K562 (cell line): ENCODE measurements around the gene OR10P1. TPM values are rescaled to one million over a fixed set of nuclear protein-coding genes. Genes with fewer than 3 reads are reported as not detected.

Experiments
- ATAC-seq: fragments of 200-7000 bp; cut with Tn5 transposase; 3 replicates; pipeline ENCODE4 v1.9.1; 2020; ENCODE audit warnings: moderate library complexity
- BruUV-seq: library from RNA; stranded (reverse); fragments of 400-500 nt; replicated peaks from 2 replicates; lab custom pipeline; 2021; lab: Mats Ljungman, UMichigan
- CTCF ChIA-PET: fragments of 300-600 bp; formaldehyde crosslinking; extraction: SDS; loops from one replicate; lab custom pipeline; 2021; ENCODE audit warnings: low intra/inter-chr PET ratio; lab: Yijun Ruan, JAX
- POLR2A ChIA-PET: fragments of 300-600, 350-650 bp; sonication (Branson Sonifier 250); formaldehyde crosslinking; extraction: SDS; loops from one replicate; lab custom pipeline; 2021; ENCODE audit warnings: antibody characterized with exemption, inconsistent platforms; lab: Yijun Ruan, JAX
- DNase-seq, 4 experiments: peaks; one replicate each; pipeline versions ENCODE4 v3.0.0 to v3.0.0-alpha.2; 2011 to 2018; ENCODE audit warnings: low spot score in 3 of 4, mixed read lengths in 3 of 4; ENCODE audit errors: extremely low read depth in 1 of 4
- FAIRE-seq: peaks from 2 replicates; lab custom pipeline; 2011; peaks lifted over from hg19 to GRCh38; lab: Jason Lieb, UNC
- H2AFZ ChIP-seq: 2 replicates; pipeline ENCODE4 v1.6.0; 2011; ENCODE audit warnings: low read depth, low read length, control low read depth, inconsistent platforms
- H3K27ac ChIP-seq: fragments of 200-600 bp; 3 replicates; pipeline ENCODE4 v1.8.0; 2011; ENCODE audit warnings: low read depth, mild to moderate bottlenecking, control low read depth, inconsistent platforms, low read length, moderate library complexity, mixed read lengths; ENCODE audit errors: extremely low read depth
- H3K27me3 ChIP-seq, 2 experiments: fragments of 300-600 bp in 1 of 2; 2 replicates in 1 of 2; 3 replicates in 1 of 2; pipeline versions ENCODE4 v1.6.0 to v1.8.0; 2011; ENCODE audit warnings: inconsistent platforms in 2 of 2, low read length in 2 of 2, mild to moderate bottlenecking in 1 of 2, mixed read lengths in 1 of 2, moderate library complexity in 1 of 2; ENCODE audit not compliant: control insufficient read depth in 2 of 2, insufficient read depth in 2 of 2
- H3K36me3 ChIP-seq: fragments of 300-600 bp; 3 replicates; pipeline ENCODE4 v1.8.0; 2011; ENCODE audit warnings: mild to moderate bottlenecking, low read length, inconsistent platforms; ENCODE audit not compliant: control insufficient read depth, insufficient read depth
- H3K4me1 ChIP-seq, 2 experiments: fragments of 200-600 bp in 1 of 2; replicated peaks in 1 of 2; 2 replicates in 1 of 2; 3 replicates in 1 of 2; pipeline versions ENCODE4 v1.5.1 to v1.8.0; 2011; ENCODE audit warnings: inconsistent platforms in 2 of 2, low read length in 2 of 2, mild to moderate bottlenecking in 1 of 2, mixed read lengths in 1 of 2, moderate library complexity in 1 of 2; ENCODE audit not compliant: control insufficient read depth in 2 of 2, insufficient read depth in 2 of 2
- H3K4me2 ChIP-seq: 2 replicates; pipeline ENCODE4 v1.6.1; 2011; ENCODE audit warnings: low read length, control low read depth, inconsistent platforms, mixed read lengths; ENCODE audit not compliant: insufficient read depth
- H3K4me3 ChIP-seq: fragments of 200-600 bp; sonication (generic), shearing (Covaris generic); 2 replicates; pipeline ENCODE4 v1.5.1; 2016; ENCODE audit warnings: control low read depth, inconsistent platforms
- H3K79me2 ChIP-seq: fragments of 200-600 bp; 3 replicates; pipeline ENCODE4 v1.8.0; 2011; ENCODE audit warnings: low read length, inconsistent platforms; ENCODE audit not compliant: control insufficient read depth, insufficient read depth
- H3K9ac ChIP-seq, 2 experiments: 2 replicates each; pipeline versions ENCODE4 v1.6.0 to v1.6.1; 2011; ENCODE audit warnings: low read depth in 2 of 2, low read length in 2 of 2, control low read depth in 1 of 2, inconsistent platforms in 1 of 2, mild to moderate bottlenecking in 1 of 2, mixed read lengths in 1 of 2; ENCODE audit not compliant: insufficient read depth in 1 of 2
- H3K9me1 ChIP-seq: one replicate; pipeline ENCODE4 v1.6.0; 2011; ENCODE audit warnings: inconsistent platforms, mild to moderate bottlenecking, low read length, moderate library complexity; ENCODE audit not compliant: control insufficient read depth, insufficient read depth
- H3K9me3 ChIP-seq: replicated peaks from 2 replicates; pipeline ENCODE4 v1.5.1; 2011; ENCODE audit warnings: low read depth, low read length, inconsistent platforms; ENCODE audit not compliant: control insufficient read depth, insufficient read depth
- H4K20me1 ChIP-seq: replicated peaks from 2 replicates; pipeline ENCODE4 v1.6.1; 2011; ENCODE audit warnings: low read length, inconsistent platforms, mixed read lengths; ENCODE audit not compliant: control insufficient read depth, insufficient read depth
- ARID1B ChIP-seq: fragments of 450-650 bp; IDR thresholded peaks from 2 replicates; pipeline ENCODE4 v1.6.1; 2016; ENCODE audit warnings: antibody characterized with exemption, mild to moderate bottlenecking, inconsistent platforms
- ARID2 ChIP-seq: fragments of 450-650 bp; IDR thresholded peaks from 2 replicates; pipeline ENCODE4 v1.6.1; 2017; ENCODE audit warnings: antibody characterized with exemption, mild to moderate bottlenecking
- BCL6 ChIP-seq: fragments of 250-450 bp; sonication (Bioruptor Pico); IDR thresholded peaks from 2 replicates; pipeline ENCODE4 v1.4.0; 2020
- CBX1 ChIP-seq: sonication (generic); IDR thresholded peaks from 2 replicates; pipeline ENCODE4 v1.6.1; 2016; ENCODE audit warnings: antibody characterized with exemption, low read depth, mild to moderate bottlenecking
- EGR1 ChIP-seq: fragments of 450-650 bp; conservative IDR thresholded peaks from 2 replicates; pipeline ENCODE4 v1.6.1; 2017; ENCODE audit warnings: mild to moderate bottlenecking
- FOXA3 ChIP-seq, 2 experiments: fragments of 450-650 bp in 1 of 2; sonication (generic) in 1 of 2; formaldehyde crosslinking; IDR thresholded peaks in 1 of 2; conservative IDR thresholded peaks in 1 of 2; 2 replicates each; pipeline versions ENCODE4 v1.4.0 to v1.8.0; 2020 to 2022; ENCODE audit warnings: mild to moderate bottlenecking in 2 of 2, missing genetic modification reagents in 1 of 2
- FOXJ3 ChIP-seq: sonication (generic); formaldehyde crosslinking; IDR thresholded peaks from 2 replicates; pipeline ENCODE4 v1.4.0; 2020; ENCODE audit warnings: mild to moderate bottlenecking, missing genetic modification reagents
- MTF1 ChIP-seq: fragments of 250-450 bp; sonication (Bioruptor Pico); IDR thresholded peaks from 2 replicates; pipeline ENCODE4 v1.9.0; 2021; ENCODE audit warnings: moderate library complexity, mild to moderate bottlenecking, inconsistent platforms, borderline replicate concordance
- NFRKB ChIP-seq: fragments of 450-650 bp; IDR thresholded peaks from 2 replicates; pipeline ENCODE4 v1.6.1; 2016; ENCODE audit warnings: low read depth
- NR2C1 ChIP-seq, 2 experiments: fragments of 450-650 bp; IDR thresholded peaks; 2 replicates each; pipeline ENCODE4 v1.6.1; 2017; ENCODE audit warnings: mild to moderate bottlenecking in 2 of 2, antibody characterized with exemption in 1 of 2, inconsistent platforms in 1 of 2, missing compliant biosample characterization in 1 of 2, missing genetic modification characterization in 1 of 2
- PHB ChIP-seq: fragments of 250-450 bp; sonication (Bioruptor Pico); IDR thresholded peaks from 2 replicates; pipeline ENCODE4 v1.5.0; 2021
- TAL1 ChIP-seq: fragments of 450-650 bp; IDR thresholded peaks from 2 replicates; pipeline ENCODE4 v1.6.1; 2016; ENCODE audit warnings: mild to moderate bottlenecking
- ZBED1 ChIP-seq: IDR thresholded peaks from 2 replicates; pipeline ENCODE4 v1.6.1; 2014
- ZNF121 ChIP-seq: sonication (generic); formaldehyde crosslinking; conservative IDR thresholded peaks from 2 replicates; pipeline ENCODE4 v1.8.0; 2022; ENCODE audit warnings: missing genetic modification reagents
- ZNF644 ChIP-seq: fragments of 200-800 bp; sonication (Bioruptor generic); IDR thresholded peaks from 2 replicates; pipeline ENCODE4 v1.6.1; 2016; ENCODE audit warnings: low read depth, missing genetic modification characterization, missing compliant biosample characterization
- ZNF717 ChIP-seq: fragments of 250-450 bp; sonication (Bioruptor Pico); IDR thresholded peaks from 2 replicates; pipeline ENCODE4 v1.5.0; 2021
- ZNF79 ChIP-seq: fragments of 250-450 bp; sonication (Bioruptor Pico); IDR thresholded peaks from 2 replicates; pipeline ENCODE4 v1.4.0; 2020; ENCODE audit warnings: low read depth, mild to moderate bottlenecking, moderate library complexity
- WGBS: fragments of 100-300 bp; shearing (Covaris generic); methylation state at CpG from one replicate; pipeline ENCODE4 v1.1.6; 2016; ENCODE audit warnings: low coverage, mixed read lengths; ENCODE audit not compliant: insufficient coverage; ENCODE audit errors: missing lambda C conversion rate; 5-methylcytosine and 5-hydroxymethylcytosine counted together
- in situ Hi-C: fragments of 300-500 bp; cut with MboI; formaldehyde crosslinking; loops from 4 replicates; pipeline ENCODE4 v1.15.0; 2018; ENCODE audit warnings: inconsistent platforms, mixed read lengths
- intact Hi-C: fragments of 100-400 bp; cut with micrococcal nuclease; formaldehyde crosslinking; loops from 2 replicates; pipeline ENCODE4 v1.14.2; 2022
- polyA plus RNA-seq, 8 experiments: library from polyadenylated mRNA; depleted of rRNA in 4 of 8; stranded (reverse) in 5 of 8; unstranded in 3 of 8; fragments of >200 nt; fragmentation: Nextera tagmentation in 2 of 8; fragmentation: Illumina TruSeq in 1 of 8; extraction: Ambion mirVana in 2 of 8; extraction: Trizol in 1 of 8; gene quantifications; 2 replicates each; pipeline versions ENCODE4 v1.2.1 to v1.2.3, GENCODE V29; 2011 to 2014; ENCODE audit warnings: inconsistent platforms in 1 of 8, missing spikeins in 1 of 8
- total RNA-seq, 7 experiments: library from RNA; depleted of rRNA in 6 of 7; stranded (reverse); fragments of >200 nt in 6 of 7; fragmentation: Illumina TruSeq in 2 of 7; extraction: Trizol in 2 of 7; gene quantifications; 2 replicates each; pipeline versions ENCODE4 v1.2.1 to v1.2.3, GENCODE V29; 2011 to 2021; ENCODE audit warnings: low replicate concordance in 1 of 7
- TF ChIP-seq, protein P1 (sequence below), 2 experiments: fragments of 450-650 bp; IDR thresholded peaks; 2 replicates each; pipeline ENCODE4 v1.6.1; 2016
- TF ChIP-seq, protein P2 (sequence below): IDR thresholded peaks from 2 replicates; pipeline ENCODE4 v1.6.1; 2011; ENCODE audit not compliant: insufficient read length; ENCODE audit errors: extremely low read depth
- TF ChIP-seq, protein P3 (sequence below): fragments of 250-450 bp; sonication (Bioruptor Pico); IDR thresholded peaks from 2 replicates; pipeline ENCODE4 v1.5.0; 2021; ENCODE audit warnings: mild to moderate bottlenecking, moderate library complexity

The OR10P1 gene
- total and polyA plus RNA-seq, 9 of the 15 experiments (the other 6 are each of a cell fraction or from before 2014, with no cell fraction given) = not detected

DNA sequence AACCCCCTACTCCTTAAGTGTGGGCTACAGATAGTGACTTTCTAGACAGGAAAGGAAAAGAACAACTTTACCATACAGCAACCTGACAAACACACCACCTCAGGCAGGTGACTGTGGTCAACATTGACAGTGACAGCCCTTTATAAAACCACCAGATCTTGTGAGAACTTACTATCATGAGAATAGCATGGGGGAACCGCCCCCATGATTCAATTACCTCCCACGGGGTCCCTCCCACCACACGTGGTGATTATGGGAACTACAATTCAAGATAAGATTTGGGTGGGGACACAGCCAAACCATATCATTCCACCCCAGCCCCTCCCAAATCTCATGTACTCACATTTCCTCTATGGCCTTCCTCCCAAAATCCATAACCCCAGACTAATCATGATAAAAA lies 16.3 kb downstream of the OR10P1 start:
- no peaks in the 10 kb centered on the region for H3K79me2 ChIP-seq
- no peaks in the 10 kb centered on the region; a peak in 1 of 5 replicates for H3K27me3 ChIP-seq
- H3K9me1 ChIP-seq = no peaks in the 10 kb centered on the region
- WGBS = 0% methylated on average over 3 of the region's 3 CpGs
- CTCF ChIA-PET = no interaction called here
- H3K9ac ChIP-seq = no peak overlapping the region
- H3K4me1 ChIP-seq = no peaks in the 10 kb centered on the region
- peaks cover 2% of the 10 kb centered on the region for H3K9me3 ChIP-seq
- in situ Hi-C loops = no loop called here
- no peaks in the 10 kb centered on the region for H4K20me1 ChIP-seq
- POLR2A ChIA-PET = no interaction called here
- intact Hi-C loops = no loop called here
- H3K36me3 ChIP-seq = no peaks in the 10 kb centered on the region
- H3K4me2 ChIP-seq = no peak overlapping the region
- no peak overlapping the region for H3K4me3 ChIP-seq
- no peak overlapping the region for H3K27ac ChIP-seq
- no TSS peak for BruUV-seq
- ATAC-seq (no peak), DNase-seq (peak in 1 of 4 experiments; percentile 22), FAIRE-seq (no peak)
- H2AFZ ChIP-seq = no peak overlapping the region
- TF ChIP-seq, protein P1, sequence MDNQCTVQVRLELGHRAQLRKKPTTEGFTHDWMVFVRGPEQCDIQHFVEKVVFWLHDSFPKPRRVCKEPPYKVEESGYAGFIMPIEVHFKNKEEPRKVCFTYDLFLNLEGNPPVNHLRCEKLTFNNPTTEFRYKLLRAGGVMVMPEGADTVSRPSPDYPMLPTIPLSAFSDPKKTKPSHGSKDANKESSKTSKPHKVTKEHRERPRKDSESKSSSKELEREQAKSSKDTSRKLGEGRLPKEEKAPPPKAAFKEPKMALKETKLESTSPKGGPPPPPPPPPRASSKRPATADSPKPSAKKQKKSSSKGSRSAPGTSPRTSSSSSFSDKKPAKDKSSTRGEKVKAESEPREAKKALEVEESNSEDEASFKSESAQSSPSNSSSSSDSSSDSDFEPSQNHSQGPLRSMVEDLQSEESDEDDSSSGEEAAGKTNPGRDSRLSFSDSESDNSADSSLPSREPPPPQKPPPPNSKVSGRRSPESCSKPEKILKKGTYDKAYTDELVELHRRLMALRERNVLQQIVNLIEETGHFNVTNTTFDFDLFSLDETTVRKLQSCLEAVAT (IDR thresholded peaks at IDR 0.05) = no peak
- TF ChIP-seq ARID2 (no peak), ZNF79 (no peak), ARID1B (0 out of 2 replicates have a peak, but pooled peaks have one; percentile 11), FOXJ3 (CRISPR knock-in tag) (no peak), PHB (CRISPR knock-in tag) (no peak), ZBED1 (no peak), ZNF717 (CRISPR knock-in tag) (no peak), ZNF644 (tag) (no peak), ZNF121 (no peak), CBX1 (no peak), MTF1 (CRISPR knock-in tag) (no peak), FOXA3 (CRISPR knock-in tag; conservative IDR thresholded peaks at IDR 0.05 in 1 of 2, IDR thresholded peaks at IDR 0.05 in 1 of 2) (no peak), NFRKB (no peak), TAL1 (no peak), BCL6 (CRISPR knock-in tag) (no peak), NR2C1 (IDR thresholded peaks at IDR 0.05) (no peak), NR2C1 (tag; IDR thresholded peaks at IDR 0.05) (no peak), EGR1 (peak; percentile 56)
- TF ChIP-seq, protein P2, sequence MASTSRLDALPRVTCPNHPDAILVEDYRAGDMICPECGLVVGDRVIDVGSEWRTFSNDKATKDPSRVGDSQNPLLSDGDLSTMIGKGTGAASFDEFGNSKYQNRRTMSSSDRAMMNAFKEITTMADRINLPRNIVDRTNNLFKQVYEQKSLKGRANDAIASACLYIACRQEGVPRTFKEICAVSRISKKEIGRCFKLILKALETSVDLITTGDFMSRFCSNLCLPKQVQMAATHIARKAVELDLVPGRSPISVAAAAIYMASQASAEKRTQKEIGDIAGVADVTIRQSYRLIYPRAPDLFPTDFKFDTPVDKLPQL = no peak
- TF ChIP-seq, protein P3, sequence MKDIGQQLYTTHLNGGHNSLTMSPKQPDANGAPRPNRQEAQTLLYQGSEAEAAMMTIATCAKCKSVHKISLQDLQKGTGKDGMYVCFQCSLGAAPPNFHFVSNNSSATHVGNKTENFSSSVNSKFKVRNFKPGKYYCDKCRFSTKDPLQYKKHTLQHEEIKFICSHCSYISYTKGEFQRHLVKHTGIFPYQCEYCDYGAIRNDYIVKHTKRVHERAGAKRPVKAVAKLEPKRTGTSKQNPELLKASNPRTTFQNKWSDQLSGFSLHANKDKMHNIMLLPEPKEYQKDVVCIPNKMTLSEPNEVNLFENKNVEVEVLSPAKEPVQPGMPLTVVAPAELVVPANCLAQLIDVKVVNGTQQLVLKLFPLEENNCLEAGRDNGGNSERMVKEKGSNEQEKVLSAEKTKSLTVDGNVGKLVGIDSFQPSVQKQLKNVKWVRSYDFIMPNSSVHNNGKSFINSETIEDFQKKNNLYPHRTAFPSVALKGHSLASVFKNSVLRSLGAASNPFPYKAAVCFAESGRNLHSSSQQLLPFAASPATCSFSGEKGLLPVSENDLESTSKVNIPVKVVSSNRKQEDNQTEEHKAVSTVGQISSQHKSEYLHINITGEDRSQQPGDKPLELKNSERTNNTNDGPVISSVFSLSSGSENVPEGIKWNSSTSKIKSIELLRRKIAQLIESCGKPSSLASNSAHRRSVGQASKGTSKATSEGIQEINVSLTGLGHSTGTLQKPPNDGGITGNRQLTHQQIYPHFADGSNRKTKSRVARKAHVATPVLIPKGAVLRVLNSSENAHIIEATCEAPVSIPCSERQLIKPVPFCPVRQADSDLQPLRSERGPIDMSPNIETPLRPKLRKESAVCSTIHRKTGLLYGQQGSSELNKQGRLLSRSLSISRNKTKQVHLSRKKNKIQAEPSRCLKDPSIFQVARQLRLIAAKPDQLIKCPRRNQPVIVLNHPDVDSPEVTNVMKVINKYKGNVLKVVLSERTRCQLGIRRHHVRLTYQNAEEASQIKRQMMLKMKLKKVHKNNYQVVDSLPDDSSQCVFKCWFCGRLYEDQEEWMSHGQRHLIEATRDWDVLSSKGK (CRISPR knock-in tag) = no peak
